GM12865 (cell line): Measurements from ENCODE around the gene ZNF280A.

Experiments used
- DNase-seq: peaks from one replicate; pipeline ENCODE4 v3.0.0; 2010; ENCODE audit warnings: low read depth
- H3K4me3 ChIP-seq: 2 replicates; pipeline ENCODE4 v1.5.1; 2011; ENCODE audit warnings: mild to moderate bottlenecking, low read depth, low read length, control low read depth
- TF ChIP-seq, protein P1 (sequence below): IDR thresholded peaks from 2 replicates; pipeline ENCODE4 v1.5.1; 2011; ENCODE audit warnings: low read length, control low read depth, low read depth, inconsistent platforms; ENCODE audit not compliant: insufficient read depth; ENCODE audit errors: missing control alignments

The ZNF280A gene

DNA sequence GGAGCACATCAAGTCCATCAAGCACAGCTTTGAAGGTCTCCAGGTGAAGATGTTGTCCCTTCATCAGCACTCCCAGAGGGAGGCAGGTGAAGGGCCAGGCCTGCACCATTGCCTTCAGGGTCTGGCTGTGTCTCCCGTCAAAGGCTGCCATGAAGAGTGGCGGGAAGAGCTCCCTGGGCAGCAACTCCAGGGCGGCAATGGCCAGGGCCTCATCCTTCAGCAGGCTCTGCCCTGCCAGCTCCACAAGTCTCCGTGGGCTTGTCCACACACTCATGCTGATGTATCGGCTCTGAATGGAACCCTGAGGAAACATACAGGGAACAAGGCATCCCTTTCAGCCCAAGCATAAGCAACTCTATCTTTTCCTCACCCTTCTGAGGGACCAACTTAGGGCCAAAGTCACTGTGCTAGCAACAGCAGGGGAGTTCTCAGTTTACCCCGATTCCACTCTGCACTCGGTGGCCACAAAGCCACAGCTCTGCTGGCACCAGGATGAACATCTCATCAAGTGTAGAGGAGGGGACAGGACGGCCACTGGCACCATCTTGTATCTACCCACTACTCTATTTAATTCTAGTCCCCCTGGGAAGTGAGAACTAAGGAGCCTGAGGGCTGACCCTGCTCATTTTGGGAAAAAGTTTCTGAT, 30.8 kb upstream of the ZNF280A start:
- TF ChIP-seq, protein P1, sequence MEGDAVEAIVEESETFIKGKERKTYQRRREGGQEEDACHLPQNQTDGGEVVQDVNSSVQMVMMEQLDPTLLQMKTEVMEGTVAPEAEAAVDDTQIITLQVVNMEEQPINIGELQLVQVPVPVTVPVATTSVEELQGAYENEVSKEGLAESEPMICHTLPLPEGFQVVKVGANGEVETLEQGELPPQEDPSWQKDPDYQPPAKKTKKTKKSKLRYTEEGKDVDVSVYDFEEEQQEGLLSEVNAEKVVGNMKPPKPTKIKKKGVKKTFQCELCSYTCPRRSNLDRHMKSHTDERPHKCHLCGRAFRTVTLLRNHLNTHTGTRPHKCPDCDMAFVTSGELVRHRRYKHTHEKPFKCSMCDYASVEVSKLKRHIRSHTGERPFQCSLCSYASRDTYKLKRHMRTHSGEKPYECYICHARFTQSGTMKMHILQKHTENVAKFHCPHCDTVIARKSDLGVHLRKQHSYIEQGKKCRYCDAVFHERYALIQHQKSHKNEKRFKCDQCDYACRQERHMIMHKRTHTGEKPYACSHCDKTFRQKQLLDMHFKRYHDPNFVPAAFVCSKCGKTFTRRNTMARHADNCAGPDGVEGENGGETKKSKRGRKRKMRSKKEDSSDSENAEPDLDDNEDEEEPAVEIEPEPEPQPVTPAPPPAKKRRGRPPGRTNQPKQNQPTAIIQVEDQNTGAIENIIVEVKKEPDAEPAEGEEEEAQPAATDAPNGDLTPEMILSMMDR = no peak
- no peak overlapping the region for H3K4me3 ChIP-seq
- no peak for DNase-seq

DNA sequence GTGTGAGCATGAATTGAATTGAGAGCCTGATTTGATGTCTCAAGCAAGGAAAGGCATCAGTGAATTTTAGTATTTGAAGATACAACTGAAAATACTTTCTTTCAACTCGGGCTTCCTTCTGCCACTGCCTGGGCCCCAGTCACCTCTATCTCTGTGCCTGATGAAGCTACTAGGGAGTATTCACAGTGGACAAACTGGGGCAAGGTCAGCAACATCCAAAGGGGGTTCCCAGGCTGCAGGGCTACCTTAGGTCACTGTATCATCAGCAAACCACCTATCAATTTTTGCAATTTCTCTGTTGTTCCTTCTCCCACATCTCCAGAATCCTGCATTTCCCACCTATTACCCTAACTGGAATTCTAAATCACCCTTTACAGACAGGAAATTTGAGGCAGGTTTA, 28.8 kb upstream of the ZNF280A start:
- no peak for DNase-seq
- no peak overlapping the region for H3K4me3 ChIP-seq
- TF ChIP-seq, protein P1 = no peak

DNA sequence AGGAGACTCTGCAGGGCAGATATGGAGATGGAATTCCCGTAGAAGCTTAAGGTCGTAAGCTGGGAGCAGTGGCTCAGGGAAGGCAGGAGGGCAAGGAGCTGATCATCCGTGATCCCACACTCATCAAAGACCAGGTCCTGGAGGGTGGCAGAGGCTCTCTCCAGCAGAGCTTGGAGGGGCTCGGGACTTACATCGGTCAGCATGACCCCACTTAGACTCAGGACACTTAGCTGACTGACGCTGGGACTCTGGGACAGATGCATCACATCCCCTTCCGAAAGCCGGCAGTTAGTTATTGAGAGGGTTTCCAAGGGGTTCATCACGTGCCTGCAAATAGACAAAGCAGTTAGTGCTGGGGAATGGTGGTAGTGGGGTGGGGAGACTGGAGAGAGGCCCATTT, 28.2 kb upstream of the ZNF280A start:
- H3K4me3 ChIP-seq = no peak overlapping the region
- TF ChIP-seq, protein P1 = no peak
- DNase-seq = no peak

DNA sequence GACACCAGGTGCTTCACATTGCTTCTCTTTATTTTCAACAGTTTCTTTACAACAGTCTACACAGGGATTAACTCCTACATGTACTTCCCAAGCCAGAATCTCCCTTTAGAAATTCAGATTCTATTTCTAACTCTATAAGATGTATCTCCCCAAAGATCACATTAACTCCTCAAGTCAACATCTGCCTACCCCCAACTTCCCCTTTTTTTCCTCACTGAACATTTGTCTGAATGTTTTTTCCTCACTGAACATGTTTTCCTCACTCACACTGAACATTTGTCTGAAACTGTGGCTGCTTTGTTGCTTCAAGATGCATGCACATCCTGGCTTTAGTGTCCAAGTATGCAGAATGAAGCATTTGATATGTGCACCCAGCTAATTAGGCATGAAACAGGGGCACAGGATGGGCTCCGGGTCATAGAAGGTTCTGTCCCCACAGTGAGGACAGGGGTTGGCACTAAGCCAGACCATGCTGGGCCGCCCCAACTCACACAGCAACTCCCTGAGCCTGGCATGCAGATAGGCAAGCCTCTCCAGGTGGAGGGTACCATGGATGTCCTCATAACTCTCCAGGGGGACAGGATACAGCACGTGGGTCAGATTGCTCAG, 27.7 kb upstream of the ZNF280A start:
- TF ChIP-seq, protein P1 = no peak
- DNase-seq = no peak
- no peak overlapping the region for H3K4me3 ChIP-seq

DNA sequence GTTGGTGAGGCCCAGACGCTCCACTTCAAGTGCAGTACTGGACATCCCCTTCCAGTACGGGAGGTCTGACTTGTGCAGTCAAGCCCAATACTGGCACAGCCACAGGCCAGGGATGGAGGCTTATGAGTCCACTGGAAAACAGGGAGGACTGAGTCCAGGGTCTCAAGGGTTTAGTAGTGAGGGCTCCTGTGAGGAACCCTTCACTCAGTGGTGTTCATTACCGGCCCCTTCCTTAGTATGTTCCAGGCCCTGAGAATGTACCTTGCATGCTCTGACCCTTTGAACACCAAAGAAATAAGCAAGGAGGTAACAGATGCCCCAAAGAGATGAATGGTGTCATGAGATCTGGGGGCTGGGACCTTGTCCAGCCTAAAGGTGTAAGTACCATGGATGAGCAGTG, 27.2 kb upstream of the ZNF280A start:
- TF ChIP-seq, protein P1 = no peak
- DNase-seq = no peak

DNA sequence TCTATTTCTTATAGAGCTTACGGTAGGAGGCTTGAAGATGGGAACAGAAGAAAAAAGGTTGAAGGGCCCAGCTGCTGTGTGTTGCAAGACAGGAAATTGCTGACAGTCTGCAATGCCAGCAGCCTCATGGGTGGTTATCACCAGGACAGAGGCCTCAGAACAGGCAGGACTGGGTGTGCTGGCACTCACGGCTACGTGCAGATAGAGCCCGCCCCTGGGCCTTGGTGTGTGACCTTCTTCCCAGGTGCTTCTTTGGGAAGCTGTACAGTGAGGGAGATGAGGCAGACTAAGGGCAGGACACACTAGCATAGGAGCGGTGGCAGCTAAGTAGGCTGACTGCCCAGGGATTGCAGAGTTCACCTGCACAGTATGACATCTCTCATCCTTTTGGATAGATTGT, 26.4 kb upstream of the ZNF280A start:
- TF ChIP-seq, protein P1 = no peak
- no peak overlapping the region for H3K4me3 ChIP-seq
- no peak for DNase-seq

More for the DNA sequence above, 27.2 kb upstream of the ZNF280A start:
- H3K4me3 ChIP-seq = no peak overlapping the region

DNA sequence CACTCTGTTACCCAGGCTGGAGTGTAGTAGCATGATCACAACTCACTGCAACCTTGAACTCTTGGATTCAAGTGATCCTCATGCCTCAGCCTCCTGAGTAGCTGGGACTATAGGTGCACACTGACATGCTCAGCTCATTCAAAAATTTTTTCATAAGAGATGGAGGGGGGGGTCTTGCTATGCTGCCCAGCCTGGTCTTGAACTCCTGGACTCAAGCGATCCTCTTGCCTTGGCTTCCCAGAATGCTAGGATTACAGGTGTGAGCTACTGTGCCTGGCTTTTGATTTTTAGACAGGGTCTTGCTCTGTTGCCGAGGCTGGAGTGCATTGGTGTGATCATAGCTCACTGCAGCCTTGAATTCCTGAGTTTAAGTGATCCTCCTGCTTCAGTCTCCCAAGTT, 25.0 kb upstream of the ZNF280A start:
- no peak for DNase-seq
- no peak overlapping the region for H3K4me3 ChIP-seq
- TF ChIP-seq, protein P1 = no peak
